BLaER1 (cell line): ENCODE results near the gene SPG7.

ENCODE experiments used
- H3K27ac ChIP-seq: shearing (Covaris generic); formaldehyde crosslinking; 2 replicates; pipeline ENCODE4 v1.8.1; 2022
- H3K27me3 ChIP-seq: shearing (Covaris generic); formaldehyde crosslinking; 2 replicates; pipeline ENCODE4 v1.8.1; 2022
- H3K36me3 ChIP-seq: shearing (Covaris generic); formaldehyde crosslinking; 2 replicates; pipeline ENCODE4 v1.8.1; 2022
- H3K4me1 ChIP-seq: shearing (Covaris generic); formaldehyde crosslinking; 2 replicates; pipeline ENCODE4 v1.8.1; 2022
- H3K4me2 ChIP-seq: shearing (Covaris generic); formaldehyde crosslinking; 2 replicates; pipeline ENCODE4 v1.8.1; 2022
- H3K4me3 ChIP-seq: shearing (Covaris generic); formaldehyde crosslinking; 2 replicates; pipeline ENCODE4 v1.8.1; 2022
- H3K9ac ChIP-seq: shearing (Covaris generic); formaldehyde crosslinking; 2 replicates; pipeline ENCODE4 v1.8.1; 2022
- H3K9me3 ChIP-seq: shearing (Covaris generic); formaldehyde crosslinking; 2 replicates; pipeline ENCODE4 v1.8.1; 2022
- H4K20me1 ChIP-seq: shearing (Covaris generic); formaldehyde crosslinking; 2 replicates; pipeline ENCODE4 v1.8.1; 2022
- Cebpa-rat ChIP-seq: shearing (Covaris generic); IDR thresholded peaks from 2 replicates; pipeline ENCODE4 v1.8.1; 2022

Gene SPG7

GRCh38 chr16:89530401-89531381 lies 22.5 kb downstream of the SPG7 start:
- Histone ChIP-seq H3K4me3 (no peak overlapping the region), H4K20me1 (peaks cover 11% of the 10 kb centered on the region), H3K9me3 (no peaks in the 10 kb centered on the region), H3K4me2 (no peak overlapping the region), H3K36me3 (peaks cover 91% of the 10 kb centered on the region), H3K4me1 (peaks cover 59% of the 10 kb centered on the region), H3K9ac (no peak overlapping the region), H3K27ac (no peak overlapping the region), H3K27me3 (no peaks in the 10 kb centered on the region)
- no peak for TF ChIP-seq Cebpa-rat

GRCh38 chr16:89531821-89532526 lies 23.8 kb downstream of the SPG7 start:
- TF ChIP-seq Cebpa-rat, result no peak
- no peaks in the 10 kb centered on the region for H3K27me3 ChIP-seq
- H3K27ac ChIP-seq, result 0 out of 2 replicates have a peak overlapping the region, but pooled peaks have one; percentile 22
- H4K20me1 ChIP-seq, result no peaks in the 10 kb centered on the region
- no peak overlapping the region for H3K4me3 ChIP-seq
- peaks cover 92% of the 10 kb centered on the region for H3K36me3 ChIP-seq
- H3K4me2 ChIP-seq, result 0 out of 2 replicates have a peak overlapping the region, but pooled peaks have one; percentile 16
- H3K9me3 ChIP-seq, result no peaks in the 10 kb centered on the region
- H3K4me1 ChIP-seq, result peaks cover 51% of the 10 kb centered on the region
- H3K9ac ChIP-seq, result no peak overlapping the region

DNA sequence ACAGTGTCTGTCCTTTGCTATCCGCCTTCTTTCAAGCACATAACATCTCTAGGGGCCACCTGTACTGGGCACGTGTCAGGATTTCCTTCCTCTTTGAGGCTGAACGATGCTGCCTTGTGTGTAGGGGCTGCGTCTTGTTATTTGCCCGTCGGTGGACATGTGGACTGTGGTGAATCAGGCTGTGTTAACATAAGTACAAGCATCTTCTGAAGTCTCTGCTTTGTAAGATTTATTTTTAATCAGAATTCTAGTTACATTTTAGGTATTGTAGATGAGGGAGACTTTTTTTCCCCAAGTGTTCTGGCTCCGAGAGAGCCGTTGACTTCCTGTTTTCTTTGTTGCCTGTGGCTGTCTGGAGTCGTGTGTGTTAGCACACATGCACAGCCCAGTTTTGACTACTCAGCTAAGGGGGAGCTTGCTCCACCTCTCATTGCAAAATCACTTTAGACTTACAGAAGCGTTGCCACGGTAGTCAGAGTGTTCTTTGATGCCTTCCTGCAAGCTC lies 26.1 kb downstream of the SPG7 start:
- Histone ChIP-seq H4K20me1 (0 out of 2 replicates have a peak, but pooled peaks cover 9% of the 10 kb centered on the region), H3K4me3 (peak overlapping the region; percentile 5; the same call in 1 of the 2 replicates), H3K4me1 (peaks cover 51% of the 10 kb centered on the region), H3K4me2 (peak overlapping the region; percentile 77), H3K27me3 (no peaks in the 10 kb centered on the region), H3K9ac (peak overlapping the region; percentile 60), H3K9me3 (no peaks in the 10 kb centered on the region), H3K36me3 (peaks cover 92% of the 10 kb centered on the region), H3K27ac (peak overlapping the region; percentile 84)
- peak; percentile 86 for TF ChIP-seq Cebpa-rat

DNA sequence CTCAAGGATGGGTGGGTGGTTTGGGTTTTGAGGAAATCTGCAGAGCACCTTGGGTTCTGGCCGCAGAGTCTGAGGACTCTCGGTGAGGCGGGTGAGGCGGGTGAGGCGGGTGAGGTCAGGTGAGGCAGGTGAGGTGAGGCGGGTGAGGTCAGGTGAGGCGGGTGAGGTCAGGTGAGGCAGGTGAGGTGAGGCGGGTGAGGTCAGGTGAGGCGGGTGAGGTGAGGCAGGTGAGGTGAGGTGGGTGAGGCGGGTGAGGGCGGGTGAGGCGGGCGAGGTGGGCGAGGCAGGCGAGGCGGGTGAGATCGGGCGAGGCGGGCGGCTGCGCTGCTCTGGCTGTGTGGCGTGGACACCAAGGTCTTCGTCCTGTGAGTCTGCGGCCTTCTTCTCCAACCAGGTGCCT lies 28.2 kb downstream of the SPG7 start:
- Histone ChIP-seq H3K4me1 (peaks cover 43% of the 10 kb centered on the region), H3K9ac (no peak overlapping the region), H3K9me3 (no peaks in the 10 kb centered on the region), H3K27ac (peak overlapping the region; percentile 84; the same call in 1 of the 2 replicates), H3K36me3 (peaks cover 93% of the 10 kb centered on the region), H4K20me1 (peaks cover 10% of the 10 kb centered on the region; the same call in 1 of the 2 replicates), H3K4me3 (no peak overlapping the region), H3K27me3 (no peaks in the 10 kb centered on the region), H3K4me2 (no peak overlapping the region)
- TF ChIP-seq Cebpa-rat, result no peak

DNA sequence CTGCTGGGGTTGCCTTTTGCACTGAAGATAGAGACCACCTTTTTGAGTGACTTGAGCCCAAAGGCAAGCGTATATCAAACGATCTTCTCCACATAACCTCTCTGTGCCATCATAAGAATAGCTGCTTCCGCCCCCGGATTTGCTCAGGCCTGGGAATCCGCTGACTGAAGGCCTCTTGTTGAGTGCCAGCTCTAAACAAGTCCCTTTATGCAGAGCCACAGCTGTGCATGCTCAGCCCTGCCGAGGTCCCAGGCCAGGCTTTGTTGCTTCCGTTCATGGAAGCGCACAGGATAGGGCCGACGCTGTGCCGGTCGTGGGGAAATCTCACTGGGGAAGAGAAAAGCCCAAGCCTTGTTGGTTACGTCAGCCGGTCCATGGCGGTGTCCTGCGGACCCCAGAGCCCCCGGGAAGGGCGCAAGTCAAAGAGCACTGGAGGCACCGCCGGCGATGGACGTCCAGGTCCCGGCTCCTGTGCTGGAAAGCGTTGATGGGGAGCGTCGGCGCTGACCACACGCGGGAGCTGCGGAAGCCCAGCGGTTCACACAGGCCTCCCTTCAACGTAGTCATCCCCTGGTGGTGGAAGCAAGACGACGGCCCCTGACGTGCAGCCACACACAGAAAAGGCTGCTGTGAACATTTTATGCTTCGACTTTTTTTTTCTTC lies 28.8 kb downstream of the SPG7 start:
- Histone ChIP-seq H3K9ac (no peak overlapping the region), H4K20me1 (peaks cover 16% of the 10 kb centered on the region), H3K9me3 (no peaks in the 10 kb centered on the region), H3K4me1 (peaks cover 37% of the 10 kb centered on the region), H3K27ac (no peak overlapping the region), H3K4me2 (no peak overlapping the region), H3K4me3 (no peak overlapping the region), H3K27me3 (no peaks in the 10 kb centered on the region), H3K36me3 (peaks cover 93% of the 10 kb centered on the region)
- TF ChIP-seq Cebpa-rat, result no peak

DNA sequence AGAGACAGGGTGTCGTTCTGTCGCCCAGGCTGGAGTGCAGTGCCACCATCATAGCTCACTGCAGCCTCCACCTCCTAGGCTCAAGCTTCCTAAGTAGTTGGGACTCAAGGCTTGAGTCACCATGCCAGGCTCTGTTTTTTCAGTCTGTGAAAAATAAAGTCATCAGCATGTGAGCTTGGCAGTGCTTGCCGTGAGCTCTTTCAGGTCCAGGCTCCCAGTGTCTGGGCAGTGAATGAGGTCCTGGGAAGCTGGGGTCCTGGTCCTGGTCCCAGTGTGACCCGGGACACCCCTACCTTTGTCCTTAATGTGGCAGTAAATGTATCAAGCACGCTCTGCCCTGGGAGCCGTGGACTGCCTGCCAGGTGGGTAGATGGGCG lies 29.3 kb downstream of the SPG7 start:
- H3K9me3 ChIP-seq, result no peaks in the 10 kb centered on the region
- no peak overlapping the region for H3K4me3 ChIP-seq
- no peak overlapping the region for H3K9ac ChIP-seq
- peaks cover 93% of the 10 kb centered on the region for H3K36me3 ChIP-seq
- peaks cover 32% of the 10 kb centered on the region for H3K4me1 ChIP-seq
- H3K4me2 ChIP-seq, result no peak overlapping the region
- peaks cover 20% of the 10 kb centered on the region for H4K20me1 ChIP-seq
- H3K27ac ChIP-seq, result no peak overlapping the region
- no peaks in the 10 kb centered on the region for H3K27me3 ChIP-seq
- no peak for TF ChIP-seq Cebpa-rat

GRCh38 chr16:89538286-89538685 lies 30.1 kb downstream of the SPG7 start:
- H3K27me3 ChIP-seq, result no peaks in the 10 kb centered on the region
- peaks cover 24% of the 10 kb centered on the region for H3K4me1 ChIP-seq
- H3K27ac ChIP-seq, result 0 out of 2 replicates have a peak overlapping the region, but pooled peaks have one; percentile 51
- no peak for TF ChIP-seq Cebpa-rat
- H4K20me1 ChIP-seq, result peaks cover 20% of the 10 kb centered on the region
- no peaks in the 10 kb centered on the region for H3K9me3 ChIP-seq
- no peak overlapping the region for H3K4me3 ChIP-seq
- no peak overlapping the region for H3K4me2 ChIP-seq
- peaks cover 93% of the 10 kb centered on the region for H3K36me3 ChIP-seq
- no peak overlapping the region for H3K9ac ChIP-seq

GRCh38 chr16:89540557-89540956 lies 32.4 kb downstream of the SPG7 start:
- peaks cover 29% of the 10 kb centered on the region for H4K20me1 ChIP-seq
- TF ChIP-seq Cebpa-rat, result no peak
- H3K9me3 ChIP-seq, result no peaks in the 10 kb centered on the region
- H3K4me1 ChIP-seq, result peaks cover 2% of the 10 kb centered on the region; the same call in 1 of the 2 replicates
- no peak overlapping the region for H3K9ac ChIP-seq
- no peaks in the 10 kb centered on the region for H3K27me3 ChIP-seq
- no peak overlapping the region for H3K4me2 ChIP-seq
- no peak overlapping the region for H3K4me3 ChIP-seq
- no peak overlapping the region for H3K27ac ChIP-seq
- H3K36me3 ChIP-seq, result peaks cover 100% of the 10 kb centered on the region

DNA sequence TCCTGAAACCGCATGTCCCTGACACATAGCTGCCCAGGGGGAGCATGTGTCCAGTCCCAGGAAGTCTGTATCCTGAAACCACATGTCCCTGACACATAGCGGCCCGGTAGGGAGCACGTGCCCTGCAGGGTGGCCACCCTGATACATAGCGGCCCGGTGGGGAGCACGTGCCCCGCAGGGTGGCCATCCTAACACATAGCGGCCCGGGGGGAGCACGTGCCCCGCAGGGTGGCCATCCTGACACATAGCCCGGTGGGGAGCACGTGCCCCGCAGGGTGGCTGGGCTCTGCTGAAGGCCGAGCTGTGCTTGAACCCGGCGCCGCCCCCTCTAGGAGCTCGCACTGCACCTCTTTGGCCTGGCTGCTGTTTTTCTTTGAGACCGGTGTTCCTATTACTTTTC lies 33.6 kb downstream of the SPG7 start:
- no peak for TF ChIP-seq Cebpa-rat
- H3K9ac ChIP-seq, result no peak overlapping the region
- H3K4me3 ChIP-seq, result no peak overlapping the region
- H3K9me3 ChIP-seq, result no peaks in the 10 kb centered on the region
- no peak overlapping the region for H3K4me2 ChIP-seq
- no peaks in the 10 kb centered on the region for H3K27me3 ChIP-seq
- H4K20me1 ChIP-seq, result peaks cover 29% of the 10 kb centered on the region
- H3K36me3 ChIP-seq, result peaks cover 100% of the 10 kb centered on the region
- H3K27ac ChIP-seq, result peak overlapping the region; percentile 22; the same call in 1 of the 2 replicates
- H3K4me1 ChIP-seq, result no peaks in the 10 kb centered on the region
